Gastrocnemius medialis (tissue), 4 donors: ENCODE results near the gene TMEM266.

Source experiments
- CTCF ChIP-seq, 5 experiments: fragments of 450-650 bp in 3 of 5; fragments of 200-600 bp in 2 of 5; sonication (generic) in 2 of 5; IDR thresholded peaks in 4 of 5; conservative IDR thresholded peaks in 1 of 5; 1 replicate in 4 of 5; 2 replicates in 1 of 5; pipeline ENCODE4 v1.5.1; 2016 to 2019; ENCODE audit warnings: antibody characterized with exemption in 5 of 5, mild to moderate bottlenecking in 3 of 5, moderate library complexity in 3 of 5
- POLR2A ChIP-seq, 2 donors: fragments of 450-650 bp; IDR thresholded peaks; one replicate each; pipeline ENCODE4 v1.6.1; 2017; ENCODE audit warnings: antibody characterized with exemption in 2 of 2, mild to moderate bottlenecking in 2 of 2, moderate library complexity in 2 of 2

GRCh38 chr15:76155731-76156130 lies 95.9 kb downstream of the TMEM266 start:
- TF ChIP-seq CTCF (IDR thresholded peaks at IDR 0.05 in 4 of 5, conservative IDR thresholded peaks at IDR 0.05 in 1 of 5) (no peak), POLR2A (IDR thresholded peaks at IDR 0.05) (no peak)
